ENCODE results near the gene CLIP3. TPM values are rescaled to one million over a fixed set of nuclear protein-coding genes. Genes with fewer than 3 reads are reported as not detected.

The CLIP3 gene
- total and polyA plus RNA-seq, 2 donors (not counting 1 experiment from before 2014, with no cell fraction given) = 14.7 to 19.8 TPM

DNA sequence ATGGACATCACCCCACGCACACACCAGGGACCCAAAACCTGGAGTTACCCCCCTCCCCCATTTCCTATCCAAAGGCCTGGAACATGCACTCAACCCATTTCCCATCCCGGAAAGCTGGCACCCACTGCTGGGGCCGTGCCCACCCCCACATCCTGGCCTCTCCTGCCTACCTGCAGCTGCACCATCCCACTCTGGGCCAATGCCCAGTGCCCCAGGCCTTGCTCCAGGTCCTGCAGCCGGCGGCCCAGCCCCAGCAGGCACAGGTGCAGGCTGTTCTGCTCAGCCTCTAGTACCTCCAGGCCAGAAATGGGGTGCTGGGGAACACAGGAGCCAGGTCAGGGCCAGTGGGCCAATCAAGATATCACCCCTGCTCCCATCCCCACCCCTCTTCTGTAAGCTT is 25.7 kb downstream of the CLIP3 start:
- Histone ChIP-seq H3K9ac (ENCODE audit: insufficient read depth, low read length) (no peak overlapping the region), H3K27me3 (ENCODE audit: control insufficient read depth, insufficient read depth, low read length) (no peaks in the 10 kb centered on the region), H3K36me3 (ENCODE audit: control insufficient read depth, insufficient read depth, low read length) (no peaks in the 10 kb centered on the region), H2AFZ (ENCODE audit: low read length) (no peak overlapping the region), H3K27ac (ENCODE audit: insufficient read depth, low read length) (no peak overlapping the region), H3K4me1 (ENCODE audit: control insufficient read depth, extremely low read depth, insufficient read depth, low read length) (peaks cover 3% of the 10 kb centered on the region), H3K9me3 (ENCODE audit: control insufficient read depth, insufficient read depth, low read depth, low read length) (no peaks in the 10 kb centered on the region), H3K4me3 (replicated peaks in 1 of 4; ENCODE audit: control extremely low read depth in 1 of 4, insufficient read depth in 1 of 4, low read depth in 3 of 4, low read length in 4 of 4) (no peak overlapping the region), H3K4me2 (ENCODE audit: extremely low read depth, insufficient read depth, low read length) (no peak overlapping the region), H4K20me1 (ENCODE audit: control insufficient read depth, extremely low read depth, insufficient read depth, low read length) (no peaks in the 10 kb centered on the region), H3K79me2 (ENCODE audit: control insufficient read depth, insufficient read depth, low read length) (no peaks in the 10 kb centered on the region)
- TF ChIP-seq, protein P1, sequence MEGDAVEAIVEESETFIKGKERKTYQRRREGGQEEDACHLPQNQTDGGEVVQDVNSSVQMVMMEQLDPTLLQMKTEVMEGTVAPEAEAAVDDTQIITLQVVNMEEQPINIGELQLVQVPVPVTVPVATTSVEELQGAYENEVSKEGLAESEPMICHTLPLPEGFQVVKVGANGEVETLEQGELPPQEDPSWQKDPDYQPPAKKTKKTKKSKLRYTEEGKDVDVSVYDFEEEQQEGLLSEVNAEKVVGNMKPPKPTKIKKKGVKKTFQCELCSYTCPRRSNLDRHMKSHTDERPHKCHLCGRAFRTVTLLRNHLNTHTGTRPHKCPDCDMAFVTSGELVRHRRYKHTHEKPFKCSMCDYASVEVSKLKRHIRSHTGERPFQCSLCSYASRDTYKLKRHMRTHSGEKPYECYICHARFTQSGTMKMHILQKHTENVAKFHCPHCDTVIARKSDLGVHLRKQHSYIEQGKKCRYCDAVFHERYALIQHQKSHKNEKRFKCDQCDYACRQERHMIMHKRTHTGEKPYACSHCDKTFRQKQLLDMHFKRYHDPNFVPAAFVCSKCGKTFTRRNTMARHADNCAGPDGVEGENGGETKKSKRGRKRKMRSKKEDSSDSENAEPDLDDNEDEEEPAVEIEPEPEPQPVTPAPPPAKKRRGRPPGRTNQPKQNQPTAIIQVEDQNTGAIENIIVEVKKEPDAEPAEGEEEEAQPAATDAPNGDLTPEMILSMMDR (conservative IDR thresholded peaks at IDR 0.05 in 1 of 2, IDR thresholded peaks at IDR 0.05 in 1 of 2; ENCODE audit: low read depth in 1 of 2, low read length in 2 of 2) = no peak
- no peak for TF ChIP-seq EZH2 (IDR thresholded peaks at IDR 0.05; ENCODE audit: low read length, missing control alignments)
- DNase-seq (ENCODE audit: low read depth in 2 of 2) = no peak

DNA sequence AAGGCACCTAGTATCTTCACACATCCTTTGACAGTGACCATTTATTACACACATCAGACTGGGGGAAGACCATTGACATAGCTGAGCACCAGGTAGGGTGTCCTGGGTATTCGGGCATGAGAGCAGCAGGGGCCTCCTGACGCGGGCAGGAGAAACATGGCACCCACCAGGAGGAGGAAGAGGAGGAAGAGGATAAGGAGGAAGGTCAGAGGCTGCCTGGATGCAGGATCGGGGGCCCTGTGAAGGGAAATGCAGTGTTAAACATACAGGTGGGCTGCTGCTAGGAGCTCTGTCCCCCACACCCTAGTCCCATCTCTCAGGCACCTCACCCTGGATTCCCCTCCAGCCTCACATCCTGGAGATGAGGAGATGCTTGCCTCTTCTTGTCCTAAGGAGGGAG is 29.4 kb downstream of the CLIP3 start:
- Histone ChIP-seq H3K27me3 (ENCODE audit: control insufficient read depth, insufficient read depth, low read length) (no peaks in the 10 kb centered on the region), H3K36me3 (ENCODE audit: control insufficient read depth, insufficient read depth, low read length) (no peaks in the 10 kb centered on the region), H3K79me2 (ENCODE audit: control insufficient read depth, insufficient read depth, low read length) (no peaks in the 10 kb centered on the region), H3K4me1 (ENCODE audit: control insufficient read depth, extremely low read depth, insufficient read depth, low read length) (peaks cover 4% of the 10 kb centered on the region), H3K4me2 (ENCODE audit: extremely low read depth, insufficient read depth, low read length) (no peak overlapping the region), H3K27ac (ENCODE audit: insufficient read depth, low read length) (no peak overlapping the region), H4K20me1 (ENCODE audit: control insufficient read depth, extremely low read depth, insufficient read depth, low read length) (no peaks in the 10 kb centered on the region), H3K9ac (ENCODE audit: insufficient read depth, low read length) (no peak overlapping the region), H3K9me3 (ENCODE audit: control insufficient read depth, insufficient read depth, low read depth, low read length) (no peaks in the 10 kb centered on the region), H3K4me3 (replicated peaks in 1 of 4; ENCODE audit: control extremely low read depth in 1 of 4, insufficient read depth in 1 of 4, low read depth in 3 of 4, low read length in 4 of 4) (no peak overlapping the region), H2AFZ (ENCODE audit: low read length) (no peak overlapping the region)
- no peak for TF ChIP-seq EZH2 (IDR thresholded peaks at IDR 0.05; ENCODE audit: low read length, missing control alignments)
- TF ChIP-seq, protein P1 (conservative IDR thresholded peaks at IDR 0.05 in 1 of 2, IDR thresholded peaks at IDR 0.05 in 1 of 2; ENCODE audit: low read depth in 1 of 2, low read length in 2 of 2) = no peak
- DNase-seq (ENCODE audit: low read depth in 2 of 2) = no peak

DNA sequence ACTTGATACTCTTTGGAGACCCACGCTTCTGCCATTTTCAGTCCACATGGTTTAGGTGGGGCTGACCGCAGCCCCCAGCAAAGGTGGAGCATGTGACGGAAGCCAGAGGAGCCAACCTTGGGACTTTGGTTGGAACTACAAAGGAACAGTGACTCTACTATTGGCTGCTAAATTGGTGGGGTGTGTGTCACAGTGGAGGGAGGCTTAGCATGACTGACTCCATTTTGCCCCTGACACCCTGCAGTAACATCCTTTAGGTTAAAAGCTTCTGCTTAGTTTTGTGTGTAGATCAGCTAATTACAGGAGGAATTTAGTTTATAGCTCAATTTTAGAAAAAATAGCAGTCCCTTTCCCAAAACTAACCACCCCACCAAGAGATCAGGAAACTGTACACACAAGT is 31.1 kb downstream of the CLIP3 start:
- Histone ChIP-seq H3K4me3 (replicated peaks in 1 of 4; ENCODE audit: control extremely low read depth in 1 of 4, insufficient read depth in 1 of 4, low read depth in 3 of 4, low read length in 4 of 4) (no peak overlapping the region), H3K27ac (ENCODE audit: insufficient read depth, low read length) (no peak overlapping the region), H3K79me2 (ENCODE audit: control insufficient read depth, insufficient read depth, low read length) (peaks cover under 1% of the 10 kb centered on the region), H3K4me1 (ENCODE audit: control insufficient read depth, extremely low read depth, insufficient read depth, low read length) (peaks cover 4% of the 10 kb centered on the region), H2AFZ (ENCODE audit: low read length) (no peak overlapping the region), H3K27me3 (ENCODE audit: control insufficient read depth, insufficient read depth, low read length) (no peaks in the 10 kb centered on the region), H3K4me2 (ENCODE audit: extremely low read depth, insufficient read depth, low read length) (no peak overlapping the region), H3K9me3 (ENCODE audit: control insufficient read depth, insufficient read depth, low read depth, low read length) (no peaks in the 10 kb centered on the region), H3K9ac (ENCODE audit: insufficient read depth, low read length) (no peak overlapping the region), H4K20me1 (ENCODE audit: control insufficient read depth, extremely low read depth, insufficient read depth, low read length) (no peaks in the 10 kb centered on the region), H3K36me3 (ENCODE audit: control insufficient read depth, insufficient read depth, low read length) (no peaks in the 10 kb centered on the region)
- no peak for TF ChIP-seq EZH2 (IDR thresholded peaks at IDR 0.05; ENCODE audit: low read length, missing control alignments)
- TF ChIP-seq, protein P1 (conservative IDR thresholded peaks at IDR 0.05 in 1 of 2, IDR thresholded peaks at IDR 0.05 in 1 of 2; ENCODE audit: low read depth in 1 of 2, low read length in 2 of 2) = no peak
- DNase-seq (ENCODE audit: low read depth in 2 of 2) = no peak

Data from fibroblast of lung (primary cell).